T-helper 1 cell (primary cell): ENCODE results near the gene LPP.

Experiments used
- DNase-seq, 5 donors: peaks; one replicate each; pipeline ENCODE4 v3.0.0-alpha.2; 2012 to 2020

Gene LPP

GRCh38 chr3:188489639-188490405 is 335.9 kb downstream of the LPP start:
- no peak for DNase-seq

GRCh38 chr3:188490416-188490815 is 336.5 kb downstream of the LPP start:
- DNase-seq: no peak

- no peak for DNase-seq
Observed at GRCh38 chr3:188491276-188491687, 337.3 kb downstream of the LPP start.

GRCh38 chr3:188496390-188496789 is 342.4 kb downstream of the LPP start:
- no peak for DNase-seq

GRCh38 chr3:188497021-188497420 is 343.1 kb downstream of the LPP start:
- DNase-seq: no peak

- no peak for DNase-seq
Observed at GRCh38 chr3:188503647-188504046, 349.7 kb downstream of the LPP start.

- DNase-seq: no peak
Observed at GRCh38 chr3:188505151-188505550, 351.2 kb downstream of the LPP start.

GRCh38 chr3:188505911-188506310 is 352.0 kb downstream of the LPP start:
- DNase-seq: no peak

GRCh38 chr3:188506446-188506845 is 352.5 kb downstream of the LPP start:
- no peak for DNase-seq

GRCh38 chr3:188507244-188507720 is 353.3 kb downstream of the LPP start:
- DNase-seq: no peak

- DNase-seq: no peak
Observed at GRCh38 chr3:188508454-188508853, 354.5 kb downstream of the LPP start.

- no peak for DNase-seq
Observed at GRCh38 chr3:188509316-188509715, 355.4 kb downstream of the LPP start.

GRCh38 chr3:188510366-188510765 is 356.4 kb downstream of the LPP start:
- DNase-seq: no peak

GRCh38 chr3:188513662-188514328 is 359.8 kb downstream of the LPP start:
- DNase-seq: no peak

GRCh38 chr3:188516515-188516914 is 362.6 kb downstream of the LPP start:
- DNase-seq: peak in 1 of 5 donors; percentile 36

- no peak for DNase-seq
Observed at GRCh38 chr3:188518416-188518815, 364.5 kb downstream of the LPP start.

GRCh38 chr3:188518835-188519452 is 365.0 kb downstream of the LPP start:
- no peak for DNase-seq

GRCh38 chr3:188520466-188520865 is 366.5 kb downstream of the LPP start:
- DNase-seq: no peak

- DNase-seq: no peak
Observed at GRCh38 chr3:188522115-188522514, 368.2 kb downstream of the LPP start.

GRCh38 chr3:188523291-188523690 is 369.3 kb downstream of the LPP start:
- no peak for DNase-seq

GRCh38 chr3:188524052-188524451 is 370.1 kb downstream of the LPP start:
- DNase-seq: no peak

- no peak for DNase-seq
Observed at GRCh38 chr3:188526057-188526456, 372.1 kb downstream of the LPP start.

- no peak for DNase-seq
Observed at GRCh38 chr3:188527389-188527788, 373.4 kb downstream of the LPP start.

- DNase-seq: no peak
Observed at GRCh38 chr3:188528396-188528795, 374.4 kb downstream of the LPP start.
